Activated CD8-positive, alpha-beta T cell treated with anti-CD3 and anti-CD28 coated beads for 36 hours (primary cell): Measurements from ENCODE around the gene ALDH1A3. TPM values are rescaled to one million over a fixed set of nuclear protein-coding genes. Genes with fewer than 3 reads are reported as not detected.

Source experiments
- ATAC-seq: fragments of 200-7000 bp; cut with Tn5 transposase; one replicate; pipeline ENCODE4 v1.10.0; 2021; ENCODE audit warnings: mild to moderate bottlenecking, moderate library complexity
- CTCF ChIA-PET: fragments of 350-600 bp; sonication (Branson Sonifier 250); formaldehyde crosslinking; loops from one replicate; lab custom pipeline; 2021; ENCODE audit warnings: antibody characterized with exemption; lab: Charles Lee
- POLR2A ChIA-PET: fragments of 350-600 bp; sonication (Branson Sonifier 250); formaldehyde crosslinking; loops from one replicate; lab custom pipeline; 2021; ENCODE audit warnings: antibody characterized with exemption; lab: Charles Lee
- DNase-seq: peaks from one replicate; pipeline ENCODE4 v3.0.0-alpha.2; 2020
- H3K27ac Mint-ChIP-seq: one replicate; pipeline ENCODE4 v1.8.0; 2021; ENCODE audit warnings: mild to moderate bottlenecking, mixed read lengths
- H3K27me3 Mint-ChIP-seq: one replicate; pipeline ENCODE4 v1.8.0; 2021; ENCODE audit warnings: mixed read lengths
- H3K36me3 Mint-ChIP-seq: one replicate; pipeline ENCODE4 v1.8.0; 2021; ENCODE audit warnings: low read depth, mixed read lengths
- H3K4me1 Mint-ChIP-seq: one replicate; pipeline ENCODE4 v1.8.0; 2021; ENCODE audit warnings: low read depth, mixed read lengths
- H3K4me3 Mint-ChIP-seq: one replicate; pipeline ENCODE4 v1.8.0; 2021; ENCODE audit warnings: mild to moderate bottlenecking, moderate library complexity, mixed read lengths
- H3K9me3 Mint-ChIP-seq: one replicate; pipeline ENCODE4 v1.8.0; 2021; ENCODE audit warnings: mixed read lengths
- intact Hi-C: fragments of 100-400 bp; cut with micrococcal nuclease; formaldehyde crosslinking; loops from one replicate; pipeline ENCODE4 v1.10.0; 2022
- total RNA-seq, 2 experiments: library from RNA; stranded (reverse); gene quantifications; one replicate each; pipeline ENCODE4 v1.2.3, GENCODE V29; 2021
- TF ChIP-seq, protein P1 (sequence below): fragments of 200-600 bp; IDR thresholded peaks from one replicate; pipeline ENCODE4 v1.8.0; 2022; ENCODE audit warnings: antibody characterized with exemption, mild to moderate bottlenecking

The ALDH1A3 gene
- not detected for total RNA-seq

DNA sequence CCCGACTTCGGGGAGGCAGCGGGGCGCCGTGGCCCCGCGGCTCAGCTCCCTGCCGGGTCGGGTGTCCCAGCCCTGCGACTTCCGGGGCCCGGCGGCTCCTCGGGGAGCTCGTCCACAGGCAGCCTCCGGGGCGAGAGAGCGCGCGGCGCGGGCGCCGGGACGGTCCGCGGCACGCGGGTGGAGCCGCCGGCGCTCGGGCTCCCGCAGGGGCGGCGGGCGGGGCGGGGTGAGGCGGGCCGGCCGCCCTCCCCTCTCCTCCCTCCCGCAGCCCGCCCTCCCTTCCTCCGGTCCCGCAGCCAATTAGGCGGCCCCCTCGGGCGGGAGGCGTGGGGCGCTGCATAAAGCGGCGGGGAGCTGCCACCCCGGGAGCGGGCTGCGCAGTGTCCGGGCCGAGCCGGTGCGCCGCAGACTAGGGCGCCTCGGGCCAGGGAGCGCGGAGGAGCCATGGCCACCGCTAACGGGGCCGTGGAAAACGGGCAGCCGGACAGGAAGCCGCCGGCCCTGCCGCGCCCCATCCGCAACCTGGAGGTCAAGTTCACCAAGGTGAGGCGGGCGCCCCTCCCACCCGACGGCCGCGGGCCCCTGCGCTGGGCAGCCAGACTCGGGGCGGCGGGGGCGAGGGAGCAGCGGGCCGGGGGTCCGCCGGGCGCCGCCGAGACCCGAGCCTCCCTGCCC, at the start of gene ALDH1A3:
TSS of gene ALDH1A3 (plus strand) at position 368 of the 675 bp plus-strand sequence. CDS start at position 445, 77 bp downstream.
- Mint-ChIP-seq H3K36me3 (no peaks in the 10 kb centered on the region), H3K27ac (no peak within 1 kb of the TSS), H3K9me3 (no peaks in the 10 kb centered on the region), H3K4me1 (no peaks in the 10 kb centered on the region), H3K4me3 (peak within 1 kb of the TSS; percentile 58), H3K27me3 (peaks cover 66% of the 10 kb centered on the region)
- POLR2A ChIA-PET = no interaction called here
- intact Hi-C loops = no loop called here
- peak; percentile 12 for DNase-seq
- ATAC-seq = peak; percentile 64
- CTCF ChIA-PET = interaction anchor here (1.4 kb wide), 1 partner anchor 10 kb away, joined by 3 read pairs; no protein-coding TSS in a partner anchor
- TF ChIP-seq, protein P1, sequence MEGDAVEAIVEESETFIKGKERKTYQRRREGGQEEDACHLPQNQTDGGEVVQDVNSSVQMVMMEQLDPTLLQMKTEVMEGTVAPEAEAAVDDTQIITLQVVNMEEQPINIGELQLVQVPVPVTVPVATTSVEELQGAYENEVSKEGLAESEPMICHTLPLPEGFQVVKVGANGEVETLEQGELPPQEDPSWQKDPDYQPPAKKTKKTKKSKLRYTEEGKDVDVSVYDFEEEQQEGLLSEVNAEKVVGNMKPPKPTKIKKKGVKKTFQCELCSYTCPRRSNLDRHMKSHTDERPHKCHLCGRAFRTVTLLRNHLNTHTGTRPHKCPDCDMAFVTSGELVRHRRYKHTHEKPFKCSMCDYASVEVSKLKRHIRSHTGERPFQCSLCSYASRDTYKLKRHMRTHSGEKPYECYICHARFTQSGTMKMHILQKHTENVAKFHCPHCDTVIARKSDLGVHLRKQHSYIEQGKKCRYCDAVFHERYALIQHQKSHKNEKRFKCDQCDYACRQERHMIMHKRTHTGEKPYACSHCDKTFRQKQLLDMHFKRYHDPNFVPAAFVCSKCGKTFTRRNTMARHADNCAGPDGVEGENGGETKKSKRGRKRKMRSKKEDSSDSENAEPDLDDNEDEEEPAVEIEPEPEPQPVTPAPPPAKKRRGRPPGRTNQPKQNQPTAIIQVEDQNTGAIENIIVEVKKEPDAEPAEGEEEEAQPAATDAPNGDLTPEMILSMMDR = no peak

GRCh38 chr15:100831467-100831866, 48.2 kb upstream of the ALDH1A3 start:
- ATAC-seq (no peak), DNase-seq (no peak)
- Mint-ChIP-seq H3K27me3 (peaks cover 35% of the 10 kb centered on the region), H3K9me3 (no peaks in the 10 kb centered on the region), H3K4me1 (no peaks in the 10 kb centered on the region), H3K36me3 (no peaks in the 10 kb centered on the region), H3K4me3 (no peak overlapping the region), H3K27ac (no peak overlapping the region)
- intact Hi-C loops = no loop called here
- POLR2A ChIA-PET = no interaction called here
- TF ChIP-seq, protein P1 = no peak
- CTCF ChIA-PET = no interaction called here

- TF ChIP-seq, protein P1 = no peak
- Mint-ChIP-seq H3K9me3 (no peaks in the 10 kb centered on the region), H3K27me3 (peaks cover 36% of the 10 kb centered on the region), H3K27ac (no peak overlapping the region), H3K4me3 (no peak overlapping the region), H3K4me1 (no peaks in the 10 kb centered on the region), H3K36me3 (no peaks in the 10 kb centered on the region)
- ChIA-PET CTCF (no interaction called here), POLR2A (no interaction called here)
- ATAC-seq = no peak
- no peak for DNase-seq
- intact Hi-C loops = no loop called here
Measured at GRCh38 chr15:100832149-100832942, 47.3 kb upstream of the ALDH1A3 start.

DNA sequence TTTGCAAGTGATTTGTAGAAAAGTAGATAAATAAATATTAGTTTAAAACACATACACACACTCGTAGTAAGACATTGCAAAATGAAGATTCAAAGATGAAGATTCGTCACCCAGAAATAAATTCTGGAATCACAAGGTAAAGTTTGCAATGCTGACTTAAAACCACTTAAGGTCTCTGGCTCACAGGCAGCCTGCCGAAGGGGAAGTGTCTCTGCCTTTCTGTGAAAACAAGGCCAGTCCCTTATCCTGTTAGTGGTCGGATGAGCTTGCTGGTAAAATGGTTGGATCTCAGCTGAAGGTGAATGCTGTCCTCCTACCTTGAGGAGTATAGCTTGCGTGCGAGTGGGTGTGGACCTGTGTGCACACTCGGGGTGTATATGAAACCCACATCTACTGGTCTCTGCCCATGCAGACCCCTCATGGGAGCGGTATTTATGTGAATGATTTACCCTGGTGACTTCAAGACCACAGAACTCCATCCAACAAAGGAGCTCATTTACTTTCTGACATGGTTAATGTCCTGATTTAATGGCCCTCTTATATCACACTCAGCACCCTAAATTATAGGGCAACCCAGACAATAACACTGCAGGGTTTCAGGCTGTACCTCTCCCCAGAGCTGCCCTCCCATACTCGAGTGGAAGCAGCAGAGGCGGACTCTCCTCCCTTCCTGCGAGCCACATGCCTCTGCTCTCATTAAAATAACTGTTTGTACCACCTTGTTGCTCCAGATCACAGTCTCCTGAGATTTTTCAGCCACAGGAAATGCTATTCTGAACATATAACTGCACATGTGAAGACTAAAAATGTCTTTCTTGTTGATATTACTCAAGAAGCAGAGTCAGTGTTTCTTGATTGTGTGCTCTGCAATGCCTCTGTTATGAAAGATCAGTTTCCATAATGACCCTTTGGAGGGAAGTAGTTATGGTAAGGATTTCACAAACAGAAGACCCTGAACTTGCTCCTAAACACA, 45.9 kb upstream of the ALDH1A3 start:
- ATAC-seq (no peak), DNase-seq (no peak)
- peaks cover 31% of the 10 kb centered on the region for H3K27me3 Mint-ChIP-seq
- H3K4me1 Mint-ChIP-seq = no peaks in the 10 kb centered on the region
- ChIA-PET CTCF (interaction anchor here (0.9 kb wide), 1 partner anchor 39 kb away, joined by 3 read pairs; no protein-coding TSS in a partner anchor), POLR2A (interaction anchor here (1.2 kb wide), 1 partner anchor 12 kb away, joined by 3 read pairs; no protein-coding TSS in a partner anchor)
- intact Hi-C loops = no loop called here
- TF ChIP-seq, protein P1 = no peak
- no peaks in the 10 kb centered on the region for H3K36me3 Mint-ChIP-seq
- no peak overlapping the region for H3K4me3 Mint-ChIP-seq
- H3K27ac Mint-ChIP-seq = no peak overlapping the region
- no peaks in the 10 kb centered on the region for H3K9me3 Mint-ChIP-seq
